Measurements from ENCODE around the gene TBC1D8. TPM values are rescaled to one million over a fixed set of nuclear protein-coding genes. Genes with fewer than 3 reads are reported as not detected.

Gene TBC1D8
- total and polyA plus RNA-seq, 2 experiments from 2014 or later, result 18.0 to 36.9 TPM

DNA sequence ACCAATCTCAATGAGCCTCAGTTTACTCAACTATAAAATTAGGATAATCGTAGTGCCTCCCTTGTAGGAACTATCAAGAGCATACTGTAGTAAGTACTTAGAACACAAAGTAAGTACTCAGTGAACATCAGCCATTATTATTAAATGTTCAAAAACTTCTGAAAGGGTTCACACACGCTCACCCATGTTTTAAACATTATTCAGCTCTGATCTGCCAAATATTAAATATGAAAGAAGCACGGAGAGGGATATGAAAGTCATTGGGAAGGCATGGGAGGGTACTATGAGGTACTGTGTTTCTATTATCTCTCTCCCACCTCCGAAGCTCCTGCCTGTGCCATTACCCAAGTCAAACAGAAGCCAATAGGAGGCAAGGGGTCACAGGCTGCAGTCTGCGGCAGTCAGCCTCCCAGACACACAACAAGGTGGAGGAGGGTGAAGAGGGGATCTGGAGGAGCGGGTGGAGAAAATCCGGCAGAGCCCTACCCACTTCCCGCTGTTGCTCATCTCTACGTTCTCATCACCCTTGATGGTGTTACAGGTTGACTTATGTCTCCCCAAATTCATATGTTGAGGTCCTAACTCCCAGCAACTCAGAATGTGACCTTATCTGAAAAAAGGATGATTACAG is 2.0 kb upstream of the TBC1D8 start:
- Histone ChIP-seq H3K9me2 (ENCODE audit: insufficient read depth) (no peaks in the 10 kb centered on the region; the same call in 1 of the 2 replicates), H2AFZ (no peak overlapping the region)

More for the DNA sequence above, 2.0 kb upstream of the TBC1D8 start:
- no peaks in the 10 kb centered on the region; the same call in 1 of the 2 replicates for H3K36me3 ChIP-seq (ENCODE audit: insufficient read depth)
- peak overlapping the region; percentile 100; the same call in 1 of the 2 replicates for H3K4me2 ChIP-seq
- H3K27ac ChIP-seq (ENCODE audit: low read depth), result no peak overlapping the region
- no peaks in the 10 kb centered on the region for H3K36me3 Mint-ChIP-seq (ENCODE audit: low read depth)
- peaks cover 40% of the 10 kb centered on the region for H3K4me1 Mint-ChIP-seq
- ATAC-seq (no peak), DNase-seq (ENCODE audit: low spot score) (peak; percentile 30)
- H4K20me1 ChIP-seq (replicated peaks; ENCODE audit: insufficient read depth), result peaks cover 6% of the 10 kb centered on the region; the same call in 1 of the 2 replicates
- no peak overlapping the region for H3K27ac Mint-ChIP-seq
- H3K79me2 ChIP-seq (replicated peaks; ENCODE audit: insufficient read depth), result peaks cover 24% of the 10 kb centered on the region
- H3K4me1 ChIP-seq (ENCODE audit: insufficient read depth), result peaks cover 28% of the 10 kb centered on the region
- no peaks in the 10 kb centered on the region for H3K9me3 Mint-ChIP-seq
- H3K4me3 Mint-ChIP-seq, result no peak overlapping the region
- peaks cover 11% of the 10 kb centered on the region for H3K27me3 ChIP-seq (ENCODE audit: insufficient read depth)
- peaks cover 17% of the 10 kb centered on the region for H3K27me3 Mint-ChIP-seq (ENCODE audit: insufficient read depth, low read depth, poor library complexity)
- TF ChIP-seq POLR2AphosphoS5 (IDR thresholded peaks at IDR 0.05; ENCODE audit: low read depth) (no peak), CREB1 (CRISPR knock-in tag; IDR thresholded peaks at IDR 0.05; ENCODE audit: low read depth) (no peak), EZH2phosphoT487 (IDR thresholded peaks at IDR 0.05; ENCODE audit: unreplicated experiment) (no peak), ZNF114 (CRISPR knock-in tag; IDR thresholded peaks at IDR 0.05) (no peak), EZH2 (IDR thresholded peaks at IDR 0.05; ENCODE audit: low read depth, unreplicated experiment) (no peak), STAT1 (IDR thresholded peaks at IDR 0.05; ENCODE audit: unreplicated experiment) (no peak), NANOG (IDR thresholded peaks at IDR 0.05; ENCODE audit: borderline replicate concordance) (no peak), JUNB (IDR thresholded peaks at IDR 0.05; ENCODE audit: unreplicated experiment) (no peak)
- TF ChIP-seq, protein P1, sequence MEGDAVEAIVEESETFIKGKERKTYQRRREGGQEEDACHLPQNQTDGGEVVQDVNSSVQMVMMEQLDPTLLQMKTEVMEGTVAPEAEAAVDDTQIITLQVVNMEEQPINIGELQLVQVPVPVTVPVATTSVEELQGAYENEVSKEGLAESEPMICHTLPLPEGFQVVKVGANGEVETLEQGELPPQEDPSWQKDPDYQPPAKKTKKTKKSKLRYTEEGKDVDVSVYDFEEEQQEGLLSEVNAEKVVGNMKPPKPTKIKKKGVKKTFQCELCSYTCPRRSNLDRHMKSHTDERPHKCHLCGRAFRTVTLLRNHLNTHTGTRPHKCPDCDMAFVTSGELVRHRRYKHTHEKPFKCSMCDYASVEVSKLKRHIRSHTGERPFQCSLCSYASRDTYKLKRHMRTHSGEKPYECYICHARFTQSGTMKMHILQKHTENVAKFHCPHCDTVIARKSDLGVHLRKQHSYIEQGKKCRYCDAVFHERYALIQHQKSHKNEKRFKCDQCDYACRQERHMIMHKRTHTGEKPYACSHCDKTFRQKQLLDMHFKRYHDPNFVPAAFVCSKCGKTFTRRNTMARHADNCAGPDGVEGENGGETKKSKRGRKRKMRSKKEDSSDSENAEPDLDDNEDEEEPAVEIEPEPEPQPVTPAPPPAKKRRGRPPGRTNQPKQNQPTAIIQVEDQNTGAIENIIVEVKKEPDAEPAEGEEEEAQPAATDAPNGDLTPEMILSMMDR (conservative IDR thresholded peaks at IDR 0.05; ENCODE audit: low read depth in 2 of 2), result no peak
- TF ChIP-seq, protein P2, sequence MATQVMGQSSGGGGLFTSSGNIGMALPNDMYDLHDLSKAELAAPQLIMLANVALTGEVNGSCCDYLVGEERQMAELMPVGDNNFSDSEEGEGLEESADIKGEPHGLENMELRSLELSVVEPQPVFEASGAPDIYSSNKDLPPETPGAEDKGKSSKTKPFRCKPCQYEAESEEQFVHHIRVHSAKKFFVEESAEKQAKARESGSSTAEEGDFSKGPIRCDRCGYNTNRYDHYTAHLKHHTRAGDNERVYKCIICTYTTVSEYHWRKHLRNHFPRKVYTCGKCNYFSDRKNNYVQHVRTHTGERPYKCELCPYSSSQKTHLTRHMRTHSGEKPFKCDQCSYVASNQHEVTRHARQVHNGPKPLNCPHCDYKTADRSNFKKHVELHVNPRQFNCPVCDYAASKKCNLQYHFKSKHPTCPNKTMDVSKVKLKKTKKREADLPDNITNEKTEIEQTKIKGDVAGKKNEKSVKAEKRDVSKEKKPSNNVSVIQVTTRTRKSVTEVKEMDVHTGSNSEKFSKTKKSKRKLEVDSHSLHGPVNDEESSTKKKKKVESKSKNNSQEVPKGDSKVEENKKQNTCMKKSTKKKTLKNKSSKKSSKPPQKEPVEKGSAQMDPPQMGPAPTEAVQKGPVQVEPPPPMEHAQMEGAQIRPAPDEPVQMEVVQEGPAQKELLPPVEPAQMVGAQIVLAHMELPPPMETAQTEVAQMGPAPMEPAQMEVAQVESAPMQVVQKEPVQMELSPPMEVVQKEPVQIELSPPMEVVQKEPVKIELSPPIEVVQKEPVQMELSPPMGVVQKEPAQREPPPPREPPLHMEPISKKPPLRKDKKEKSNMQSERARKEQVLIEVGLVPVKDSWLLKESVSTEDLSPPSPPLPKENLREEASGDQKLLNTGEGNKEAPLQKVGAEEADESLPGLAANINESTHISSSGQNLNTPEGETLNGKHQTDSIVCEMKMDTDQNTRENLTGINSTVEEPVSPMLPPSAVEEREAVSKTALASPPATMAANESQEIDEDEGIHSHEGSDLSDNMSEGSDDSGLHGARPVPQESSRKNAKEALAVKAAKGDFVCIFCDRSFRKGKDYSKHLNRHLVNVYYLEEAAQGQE (IDR thresholded peaks at IDR 0.05; ENCODE audit: unreplicated experiment), result no peak
- H3K4me3 ChIP-seq, result no peak overlapping the region; the same call in 1 of the 2 replicates
- peaks cover 11% of the 10 kb centered on the region for H3F3A ChIP-seq (replicated peaks; ENCODE audit: low read depth)

Measured in GM23338 (cell line).